ENCODE measurements around the gene CZIB.

DNA sequence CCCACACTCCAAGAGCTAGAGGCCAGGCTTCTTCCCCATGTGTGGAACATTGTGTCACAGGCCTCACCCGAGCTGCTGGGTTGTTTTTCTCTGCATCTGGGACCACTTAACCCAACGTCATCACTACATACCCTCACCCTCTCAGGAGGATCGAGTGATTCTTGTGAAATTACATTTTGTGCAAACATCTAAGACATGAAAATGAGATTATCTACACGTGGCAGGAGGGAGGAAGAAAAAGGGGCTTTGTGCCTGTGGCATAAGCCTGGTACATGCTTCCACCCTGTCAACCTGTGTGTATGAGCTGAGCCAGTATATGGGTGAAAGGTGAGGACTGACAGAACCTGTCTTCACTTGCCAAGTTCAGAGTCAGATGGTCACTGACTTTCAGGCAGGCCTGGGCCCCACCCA, 22.2 kb downstream of the CZIB start:
- TF ChIP-seq, protein P1, sequence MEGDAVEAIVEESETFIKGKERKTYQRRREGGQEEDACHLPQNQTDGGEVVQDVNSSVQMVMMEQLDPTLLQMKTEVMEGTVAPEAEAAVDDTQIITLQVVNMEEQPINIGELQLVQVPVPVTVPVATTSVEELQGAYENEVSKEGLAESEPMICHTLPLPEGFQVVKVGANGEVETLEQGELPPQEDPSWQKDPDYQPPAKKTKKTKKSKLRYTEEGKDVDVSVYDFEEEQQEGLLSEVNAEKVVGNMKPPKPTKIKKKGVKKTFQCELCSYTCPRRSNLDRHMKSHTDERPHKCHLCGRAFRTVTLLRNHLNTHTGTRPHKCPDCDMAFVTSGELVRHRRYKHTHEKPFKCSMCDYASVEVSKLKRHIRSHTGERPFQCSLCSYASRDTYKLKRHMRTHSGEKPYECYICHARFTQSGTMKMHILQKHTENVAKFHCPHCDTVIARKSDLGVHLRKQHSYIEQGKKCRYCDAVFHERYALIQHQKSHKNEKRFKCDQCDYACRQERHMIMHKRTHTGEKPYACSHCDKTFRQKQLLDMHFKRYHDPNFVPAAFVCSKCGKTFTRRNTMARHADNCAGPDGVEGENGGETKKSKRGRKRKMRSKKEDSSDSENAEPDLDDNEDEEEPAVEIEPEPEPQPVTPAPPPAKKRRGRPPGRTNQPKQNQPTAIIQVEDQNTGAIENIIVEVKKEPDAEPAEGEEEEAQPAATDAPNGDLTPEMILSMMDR (IDR thresholded peaks at IDR 0.05): no peak
- no peak for TF ChIP-seq POLR2A (IDR thresholded peaks at IDR 0.05)
